Measurements from ENCODE around the gene PRUNE2. TPM values are rescaled to one million over a fixed set of nuclear protein-coding genes. Genes with fewer than 3 reads are reported as not detected.

PRUNE2 gene
- total RNA-seq, 1 experiment from 2014 or later, result 0.59 TPM

DNA sequence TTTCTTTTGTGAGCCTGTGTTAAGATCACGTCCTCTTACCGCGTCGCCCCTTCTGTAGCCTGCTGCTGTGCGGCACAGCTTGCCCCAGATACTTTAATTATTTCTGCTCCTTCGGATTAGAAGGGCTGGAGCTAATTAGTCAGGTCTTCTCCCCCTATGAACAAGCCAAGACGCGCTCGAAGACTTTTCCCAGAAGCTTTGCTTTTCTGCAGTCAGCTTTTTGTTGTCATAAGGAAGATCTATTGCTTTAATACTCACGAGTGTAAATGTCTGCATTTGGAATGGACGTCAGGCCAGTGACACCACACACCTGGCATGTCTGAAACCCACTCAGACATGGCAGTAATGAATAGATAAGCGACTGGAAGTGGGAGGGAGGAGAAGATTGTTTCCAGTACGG lies 37.0 kb downstream of the PRUNE2 start:
- Histone ChIP-seq H3K27me3 (ENCODE audit: insufficient read depth, low read length) (no peaks in the 10 kb centered on the region), H3K9me3 (ENCODE audit: control insufficient read depth in 1 of 2, insufficient read depth in 1 of 2, low read depth in 1 of 2, low read length in 2 of 2) (no peaks in the 10 kb centered on the region), H2AFZ (ENCODE audit: low read depth, low read length, poor library complexity, severe bottlenecking) (no peak overlapping the region), H3K9me2 (ENCODE audit: insufficient read depth) (no peaks in the 10 kb centered on the region), H3K4me1 (ENCODE audit: control insufficient read depth in 1 of 2, insufficient read depth in 2 of 2, low read length in 2 of 2) (peaks cover 0 to 9% of the 10 kb centered on the region in 2 experiments; a peak in 1 of 4 replicates), H3K27ac (ENCODE audit: low read depth, low read length) (no peak overlapping the region), H3K79me2 (ENCODE audit: insufficient read depth, low read length) (no peaks in the 10 kb centered on the region), H4K20me1 (ENCODE audit: insufficient read depth) (no peaks in the 10 kb centered on the region), H3K4me3 (replicated peaks in 1 of 2; ENCODE audit: low read depth in 1 of 2, low read length in 2 of 2) (no peak overlapping the region), H3K36me3 (ENCODE audit: control insufficient read depth in 1 of 2, insufficient read depth in 2 of 2, low read length in 2 of 2) (no peaks in the 10 kb centered on the region), H3K9ac (ENCODE audit: low read length) (no peak overlapping the region), H3K4me2 (ENCODE audit: low read length) (no peak overlapping the region)
- ATAC-seq (no peak), DNase-seq (ENCODE audit: low read depth, low spot score) (no peak)
- BruUV-seq (replicated peaks), result no TSS peak
- no peak for TF ChIP-seq FOSL1 (IDR thresholded peaks at IDR 0.05; ENCODE audit: low read depth)
- no peak for TF ChIP-seq POLR2A (IDR thresholded peaks at IDR 0.05; ENCODE audit: borderline replicate concordance, extremely low read depth, insufficient read depth, insufficient read length)
- TF ChIP-seq, protein P1, sequence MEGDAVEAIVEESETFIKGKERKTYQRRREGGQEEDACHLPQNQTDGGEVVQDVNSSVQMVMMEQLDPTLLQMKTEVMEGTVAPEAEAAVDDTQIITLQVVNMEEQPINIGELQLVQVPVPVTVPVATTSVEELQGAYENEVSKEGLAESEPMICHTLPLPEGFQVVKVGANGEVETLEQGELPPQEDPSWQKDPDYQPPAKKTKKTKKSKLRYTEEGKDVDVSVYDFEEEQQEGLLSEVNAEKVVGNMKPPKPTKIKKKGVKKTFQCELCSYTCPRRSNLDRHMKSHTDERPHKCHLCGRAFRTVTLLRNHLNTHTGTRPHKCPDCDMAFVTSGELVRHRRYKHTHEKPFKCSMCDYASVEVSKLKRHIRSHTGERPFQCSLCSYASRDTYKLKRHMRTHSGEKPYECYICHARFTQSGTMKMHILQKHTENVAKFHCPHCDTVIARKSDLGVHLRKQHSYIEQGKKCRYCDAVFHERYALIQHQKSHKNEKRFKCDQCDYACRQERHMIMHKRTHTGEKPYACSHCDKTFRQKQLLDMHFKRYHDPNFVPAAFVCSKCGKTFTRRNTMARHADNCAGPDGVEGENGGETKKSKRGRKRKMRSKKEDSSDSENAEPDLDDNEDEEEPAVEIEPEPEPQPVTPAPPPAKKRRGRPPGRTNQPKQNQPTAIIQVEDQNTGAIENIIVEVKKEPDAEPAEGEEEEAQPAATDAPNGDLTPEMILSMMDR (IDR thresholded peaks at IDR 0.05 in 2 of 3, conservative IDR thresholded peaks at IDR 0.05 in 1 of 3; ENCODE audit: borderline replicate concordance in 1 of 3, insufficient read depth in 1 of 3, low read depth in 2 of 3, low read length in 2 of 3), result no peak
- no peak for TF ChIP-seq POLR2AphosphoS5 (IDR thresholded peaks at IDR 0.05; ENCODE audit: low read depth, low read length)
- no peak for TF ChIP-seq SRF (IDR thresholded peaks at IDR 0.05; ENCODE audit: low read depth)
- no peak for TF ChIP-seq CEBPB (IDR thresholded peaks at IDR 0.05; ENCODE audit: low read depth)
- no peak for TF ChIP-seq TCF7L2 (IDR thresholded peaks at IDR 0.05; ENCODE audit: borderline replicate concordance, extremely low read depth, insufficient read depth, insufficient read length)
- no peak for TF ChIP-seq EZH2 (IDR thresholded peaks at IDR 0.05)
- TF ChIP-seq, protein P2, sequence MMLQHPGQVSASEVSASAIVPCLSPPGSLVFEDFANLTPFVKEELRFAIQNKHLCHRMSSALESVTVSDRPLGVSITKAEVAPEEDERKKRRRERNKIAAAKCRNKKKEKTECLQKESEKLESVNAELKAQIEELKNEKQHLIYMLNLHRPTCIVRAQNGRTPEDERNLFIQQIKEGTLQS (IDR thresholded peaks at IDR 0.05), result no peak
- no peak for TF ChIP-seq JUND (IDR thresholded peaks at IDR 0.05)
- no peak for TF ChIP-seq ZFX (IDR thresholded peaks at IDR 0.05)
- ChIA-PET RAD21 (ENCODE audit: low non-redundant PET in 1 of 2, low total read pairs in 2 of 2, uncharacterized antibody in 2 of 2, unreplicated experiment in 2 of 2) (no interaction called here), CTCF (no interaction called here), POLR2A (no interaction called here)
- intact Hi-C loops (cut with micrococcal nuclease), result no loop called here

All from HCT116 (cell line).